Naive thymus-derived CD4-positive, alpha-beta T cell (primary cell): ENCODE measurements around the gene AMN1. TPM values are rescaled to one million over a fixed set of nuclear protein-coding genes. Genes with fewer than 3 reads are reported as not detected.
"Not testable (repeated sequence)": the region's sequence is repeated elsewhere in the genome, so short reads cannot be mapped to it uniquely, and the experiment has no call there.

Experiments used
- ATAC-seq: fragments of 150-1000 bp; cut with Tn5 transposase; 2 replicates; pipeline ENCODE4 v1.10.0; 2021; ENCODE audit warnings: mild to moderate bottlenecking, moderate library complexity
- CTCF ChIA-PET: fragments of 350-600 bp; sonication (Branson Sonifier 250); formaldehyde crosslinking; loops from one replicate; lab custom pipeline; 2021; ENCODE audit warnings: antibody characterized with exemption; lab: Charles Lee
- POLR2A ChIA-PET: fragments of 350-600 bp; sonication (Branson Sonifier 250); formaldehyde crosslinking; loops from one replicate; lab custom pipeline; 2021; ENCODE audit warnings: antibody characterized with exemption, inconsistent platforms; lab: Charles Lee
- DNase-seq, 9 donors: peaks; one replicate each; pipeline versions ENCODE4 v3.0.0 to v3.0.0-alpha.2; 2020 to 2022; ENCODE audit warnings: mixed read lengths in 1 of 9
- H3K27ac ChIP-seq: one replicate; pipeline ENCODE4 v1.7.0; 2013; ENCODE audit warnings: mild to moderate bottlenecking, low read depth, low read length, moderate library complexity
- H3K27me3 ChIP-seq, 2 donors: one replicate each; pipeline ENCODE4 v1.7.0; 2013; ENCODE audit warnings: low read length in 2 of 2, mild to moderate bottlenecking in 2 of 2, moderate library complexity in 2 of 2; ENCODE audit not compliant: control insufficient read depth in 2 of 2, insufficient read depth in 2 of 2
- H3K36me3 ChIP-seq, 3 experiments: 1 replicate in 2 of 3; 2 replicates in 1 of 3; pipeline ENCODE4 v1.7.0; 2013; ENCODE audit warnings: low read length in 3 of 3, mild to moderate bottlenecking in 3 of 3, moderate library complexity in 1 of 3; ENCODE audit not compliant: insufficient read depth in 3 of 3, control insufficient read depth in 2 of 3
- H3K4me1 ChIP-seq, 2 donors: one replicate each; pipeline ENCODE4 v1.7.0; 2013; ENCODE audit warnings: low read length in 2 of 2, mild to moderate bottlenecking in 2 of 2, moderate library complexity in 1 of 2; ENCODE audit not compliant: control insufficient read depth in 2 of 2, insufficient read depth in 2 of 2
- H3K4me3 ChIP-seq: 2 replicates; pipeline ENCODE4 v1.7.0; 2013; ENCODE audit warnings: mild to moderate bottlenecking, low read length
- H3K9me3 ChIP-seq, 3 experiments: 1 replicate in 2 of 3; 2 replicates in 1 of 3; pipeline ENCODE4 v1.7.0; 2013; ENCODE audit warnings: low read length in 3 of 3; ENCODE audit not compliant: control insufficient read depth in 2 of 3
- H3K27ac Mint-ChIP-seq, 9 donors: one replicate each; pipeline ENCODE4 v1.8.0; 2020 to 2022; ENCODE audit warnings: mixed read lengths in 9 of 9, mild to moderate bottlenecking in 8 of 9, moderate library complexity in 5 of 9, inconsistent platforms in 2 of 9
- H3K27me3 Mint-ChIP-seq, 5 donors: one replicate each; pipeline ENCODE4 v1.8.0; 2021 to 2022; ENCODE audit warnings: mixed read lengths in 5 of 5, mild to moderate bottlenecking in 1 of 5
- H3K36me3 Mint-ChIP-seq, 5 donors: one replicate each; pipeline ENCODE4 v1.8.0; 2020 to 2022; ENCODE audit warnings: mixed read lengths in 5 of 5, mild to moderate bottlenecking in 3 of 5, inconsistent platforms in 1 of 5
- H3K4me1 Mint-ChIP-seq, 7 donors: one replicate each; pipeline ENCODE4 v1.8.0; 2020 to 2022; ENCODE audit warnings: mixed read lengths in 7 of 7, mild to moderate bottlenecking in 3 of 7, inconsistent platforms in 1 of 7
- H3K4me3 Mint-ChIP-seq, 10 donors: one replicate each; pipeline ENCODE4 v1.8.0; 2020 to 2022; ENCODE audit warnings: mild to moderate bottlenecking in 10 of 10, mixed read lengths in 10 of 10, moderate library complexity in 6 of 10, inconsistent platforms in 2 of 10
- H3K9me3 Mint-ChIP-seq, 11 donors: one replicate each; pipeline ENCODE4 v1.8.0; 2020 to 2022; ENCODE audit warnings: mixed read lengths in 11 of 11, mild to moderate bottlenecking in 4 of 11, inconsistent platforms in 1 of 11, moderate library complexity in 1 of 11
- intact Hi-C, 2 donors: fragments of 100-400 bp; cut with micrococcal nuclease; formaldehyde crosslinking; loops; one replicate each; pipeline ENCODE4 v1.15.1; 2023
- polyA plus RNA-seq, 2 donors: library from polyadenylated mRNA; unstranded; fragments of 300-500 nt; fragmentation: Illumina TruSeq; gene quantifications; one replicate each; pipeline ENCODE4 v1.2.3, GENCODE V29; 2021
- total RNA-seq, 6 experiments: library from RNA in 5 of 6; stranded (reverse) in 5 of 6; gene quantifications; 1 replicate in 5 of 6; 2 replicates in 1 of 6; pipeline ENCODE4 v1.2.3 and lab custom pipeline; 2021 to 2026

AMN1 gene
- total and polyA plus RNA-seq, 7 experiments from 2014 or later, result 4.1 to 22.9 (median 15.7) TPM

DNA sequence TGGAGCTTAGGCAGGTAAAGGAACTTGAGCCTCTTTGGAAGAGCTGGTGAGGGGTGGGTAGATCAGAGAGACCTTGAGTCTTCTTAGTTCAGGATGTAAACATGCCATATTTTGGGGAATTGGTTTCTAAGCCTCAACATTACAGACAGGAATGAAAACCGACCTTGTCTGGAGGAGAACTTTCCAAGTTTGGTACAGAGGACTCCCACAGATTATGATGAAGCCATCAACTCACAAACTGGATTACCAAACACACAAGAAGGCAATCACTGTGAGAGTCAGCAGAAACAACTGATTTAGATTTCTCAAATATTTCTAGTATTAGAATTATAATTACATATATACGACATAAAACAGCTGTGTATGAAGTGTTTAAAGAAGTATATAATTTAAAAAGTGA lies 22.3 kb upstream of the AMN1 start:
- H3K36me3 Mint-ChIP-seq, result peaks cover 0 to 25% (median 4%) of the 10 kb centered on the region in 5 donors
- Histone ChIP-seq H3K27ac (no peak overlapping the region), H3K36me3 (no peaks in the 10 kb centered on the region), H3K4me3 (no peak overlapping the region), H3K27me3 (no peaks in the 10 kb centered on the region), H3K9me3 (no peaks in the 10 kb centered on the region), H3K4me1 (peaks cover 18 to 20% of the 10 kb centered on the region in 2 donors)
- ATAC-seq (no peak), DNase-seq (no peak)
- peaks cover 23 to 56% (median 47%) of the 10 kb centered on the region in 7 donors for H3K4me1 Mint-ChIP-seq
- CTCF ChIA-PET, result no interaction called here
- no peaks in the 10 kb centered on the region for H3K27me3 Mint-ChIP-seq
- peak overlapping the region in 4 of 10 donors; percentile 25 to 85 (median 38) for H3K4me3 Mint-ChIP-seq
- intact Hi-C loops, result loop anchor here in 1 of 2 donors (2.0 kb wide), 1 partner anchor 14 kb away; no protein-coding TSS in a partner anchor
- peak overlapping the region in 5 of 9 donors; percentile 62 to 88 (median 79) for H3K27ac Mint-ChIP-seq
- H3K9me3 Mint-ChIP-seq, result peaks cover 0 to 16% (median 0%) of the 10 kb centered on the region in 11 donors
- POLR2A ChIA-PET, result interaction anchor here (0.6 to 1.0 kb wide), 2 partner anchors 8 to 10 kb away, joined by 3 to 4 read pairs; no protein-coding TSS in a partner anchor

DNA sequence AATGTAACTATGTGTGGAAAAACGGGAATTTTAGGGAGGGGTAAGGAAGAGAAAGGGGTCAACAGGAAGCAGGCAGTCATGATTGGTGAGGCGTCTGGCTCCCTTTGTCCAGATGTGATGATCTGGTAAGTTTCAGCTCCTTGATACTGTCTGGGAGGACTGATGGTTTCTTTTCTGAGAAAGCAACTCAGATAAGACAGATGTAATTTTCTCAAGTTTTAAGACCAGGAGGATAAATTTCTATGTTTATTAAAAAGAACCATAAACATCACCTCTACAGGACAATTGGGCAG lies 21.9 kb upstream of the AMN1 start:
- H3K4me3 ChIP-seq, result no peak overlapping the region
- peaks cover 0 to 25% (median 4%) of the 10 kb centered on the region in 5 donors for H3K36me3 Mint-ChIP-seq
- H3K27ac Mint-ChIP-seq, result peak overlapping the region in 7 of 9 donors; percentile 7 to 88 (median 77)
- H3K27me3 ChIP-seq, result no peaks in the 10 kb centered on the region
- DNase-seq, result no peak
- no peaks in the 10 kb centered on the region for H3K9me3 ChIP-seq
- intact Hi-C loops, result loop anchor here in 1 of 2 donors (2.0 kb wide), 1 partner anchor 14 kb away; no protein-coding TSS in a partner anchor
- no peak for ATAC-seq
- ChIA-PET CTCF (no interaction called here), POLR2A (interaction anchor here (0.6 to 1.4 kb wide), 3 partner anchors 8 to 82 kb away, joined by 3 to 4 read pairs (median 3); no protein-coding TSS in a partner anchor)
- H3K36me3 ChIP-seq, result no peaks in the 10 kb centered on the region
- H3K27ac ChIP-seq, result no peak overlapping the region
- peaks cover 0 to 16% (median 0%) of the 10 kb centered on the region in 11 donors for H3K9me3 Mint-ChIP-seq
- peaks cover 25 to 60% (median 50%) of the 10 kb centered on the region in 7 donors for H3K4me1 Mint-ChIP-seq
- peak overlapping the region in 5 of 10 donors; percentile 25 to 85 (median 47) for H3K4me3 Mint-ChIP-seq
- H3K27me3 Mint-ChIP-seq, result no peaks in the 10 kb centered on the region
- peaks cover 18 to 20% of the 10 kb centered on the region in 2 donors for H3K4me1 ChIP-seq

DNA sequence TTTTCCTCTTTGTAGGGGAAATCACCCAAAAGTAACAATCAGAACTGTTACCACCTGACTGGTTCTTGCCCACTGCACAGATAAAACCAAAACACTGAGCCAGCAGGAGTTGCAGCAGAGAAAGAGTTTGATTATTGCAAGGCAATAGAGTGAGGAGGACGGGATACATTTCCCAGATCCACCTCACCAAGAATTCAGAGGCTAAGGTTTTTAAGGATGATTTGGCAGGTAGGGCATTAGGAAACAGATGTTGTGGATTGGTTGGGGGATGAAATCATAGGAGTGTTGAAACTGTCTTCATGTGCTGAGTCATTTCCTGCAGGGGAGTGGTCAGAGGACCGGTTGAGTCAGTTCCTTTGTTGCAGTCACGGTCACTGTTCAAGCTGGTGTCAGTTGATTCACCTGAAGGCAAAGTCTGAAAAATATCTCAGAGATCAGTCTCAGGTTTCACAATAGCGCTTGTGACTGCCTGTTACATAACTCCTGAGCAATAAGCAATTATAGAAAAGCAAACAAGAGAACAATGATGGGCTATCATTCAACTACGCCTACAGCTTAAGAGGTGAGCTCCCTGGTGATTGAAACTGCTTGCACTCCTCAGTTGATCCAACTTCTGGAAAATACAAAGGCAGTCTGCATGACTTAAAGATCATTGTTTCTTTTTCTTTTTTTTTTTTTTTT lies 20.3 kb upstream of the AMN1 start:
- Histone ChIP-seq H3K36me3 (no peaks in the 10 kb centered on the region), H3K9me3 (no peaks in the 10 kb centered on the region), H3K27ac (no peak overlapping the region), H3K4me1 (peaks cover 18 to 20% of the 10 kb centered on the region in 2 donors), H3K4me3 (peak overlapping the region; percentile 34), H3K27me3 (no peaks in the 10 kb centered on the region)
- peak in 1 of 9 donors; percentile 57 for DNase-seq
- intact Hi-C loops, result loop anchor here in 1 of 2 donors (1.0 to 5.0 kb wide), 6 partner anchors 14 to 427 kb away; partner anchors contain the start of genes AMN1 and RESF1
- Mint-ChIP-seq H3K9me3 (peaks cover 0 to 16% (median 0%) of the 10 kb centered on the region in 11 donors), H3K4me3 (peak overlapping the region in 7 of 10 donors; percentile 21 to 66 (median 38)), H3K4me1 (peaks cover 31 to 76% (median 65%) of the 10 kb centered on the region in 7 donors), H3K27ac (peak overlapping the region in 8 of 9 donors; percentile 14 to 83 (median 63)), H3K36me3 (peaks cover 0 to 25% (median 4%) of the 10 kb centered on the region in 5 donors), H3K27me3 (no peaks in the 10 kb centered on the region)
- ChIA-PET POLR2A (interaction anchor here (0.6 to 1.4 kb wide), 4 partner anchors 13 to 84 kb away, joined by 3 to 4 read pairs (median 3); a partner anchor contains a TSS), CTCF (interaction anchor here (0.7 kb wide), 1 partner anchor 211 kb away, joined by 3 read pairs; no protein-coding TSS in a partner anchor)
- peak; percentile 89 for ATAC-seq

DNA sequence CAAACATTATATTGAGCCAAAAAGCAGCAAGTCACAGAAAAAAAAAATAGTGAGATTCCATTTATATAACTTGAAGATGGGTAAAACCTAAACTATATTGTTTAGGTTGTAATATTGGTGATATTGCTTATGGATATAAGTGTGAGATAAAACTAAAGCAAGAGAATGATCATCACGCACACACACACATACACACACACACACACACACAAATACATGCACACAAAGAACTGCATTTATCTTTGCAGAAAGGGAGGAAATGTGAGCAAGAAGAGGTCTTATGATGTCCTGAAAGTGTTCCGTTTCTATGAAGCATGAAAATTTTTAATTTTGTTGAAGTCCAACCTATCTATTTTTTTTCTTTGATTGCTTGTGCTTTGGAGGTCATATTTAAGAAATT lies 16.4 kb upstream of the AMN1 start:
- peaks cover 0 to 13% (median 0%) of the 10 kb centered on the region in 11 donors for H3K9me3 Mint-ChIP-seq
- H3K27me3 Mint-ChIP-seq, result no peaks in the 10 kb centered on the region
- ChIA-PET POLR2A (interaction anchor here (1.1 to 1.3 kb wide), 2 partner anchors 13 to 240 kb away, joined by 3 read pairs; no protein-coding TSS in a partner anchor), CTCF (interaction anchor here (1.0 to 1.4 kb wide), 2 partner anchors 13 to 74 kb away, joined by 3 to 5 read pairs; no protein-coding TSS in a partner anchor)
- no peak for ATAC-seq
- no peak overlapping the region for H3K27ac ChIP-seq
- H3K27me3 ChIP-seq, result no peaks in the 10 kb centered on the region
- H3K9me3 ChIP-seq, result no peaks in the 10 kb centered on the region
- DNase-seq, result no peak
- H3K4me1 Mint-ChIP-seq, result peaks cover 37 to 84% (median 73%) of the 10 kb centered on the region in 7 donors
- H3K27ac Mint-ChIP-seq, result peak overlapping the region in 5 of 9 donors; percentile 13 to 68 (median 17)
- peaks cover 26 to 27% of the 10 kb centered on the region in 2 donors for H3K4me1 ChIP-seq
- H3K36me3 ChIP-seq, result no peaks in the 10 kb centered on the region
- peaks cover 0 to 15% (median 4%) of the 10 kb centered on the region in 5 donors for H3K36me3 Mint-ChIP-seq
- H3K4me3 Mint-ChIP-seq, result peak overlapping the region in 4 of 10 donors; percentile 18 to 51 (median 28)
- no peak overlapping the region for H3K4me3 ChIP-seq
- intact Hi-C loops, result loop anchor here (1.0 to 5.0 kb wide), 3 partner anchors 8 to 423 kb away; no protein-coding TSS in a partner anchor

DNA sequence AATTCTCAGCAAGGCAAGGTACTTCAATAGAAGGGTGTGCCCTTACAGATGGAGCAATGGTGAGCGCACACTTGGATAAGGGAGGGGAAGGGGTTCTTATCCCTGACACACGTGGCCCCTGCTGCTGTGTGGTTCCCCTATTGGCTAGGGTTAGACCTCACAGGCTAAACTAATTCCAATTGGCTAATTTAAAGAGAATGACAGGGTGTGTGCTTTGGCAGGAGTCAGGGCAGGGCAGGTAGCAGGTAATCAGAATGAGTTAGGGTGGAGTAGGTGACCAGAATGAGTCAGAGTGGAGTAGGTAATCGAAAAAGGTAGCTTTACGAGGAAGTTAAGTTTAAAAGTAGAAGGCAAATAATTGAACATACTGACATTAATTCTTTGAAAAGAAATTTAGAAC lies 15.5 kb upstream of the AMN1 start:
- CTCF ChIA-PET, result interaction anchor here (1.0 kb wide), 1 partner anchor 75 kb away, joined by 5 read pairs; no protein-coding TSS in a partner anchor
- H3K27ac Mint-ChIP-seq, result peak overlapping the region in 5 of 9 donors; percentile 17 to 87 (median 44)
- H3K9me3 Mint-ChIP-seq, H3K4me3 ChIP-seq, H3K27ac ChIP-seq, H3K27me3 Mint-ChIP-seq, DNase-seq, H3K9me3 ChIP-seq, ATAC-seq, H3K36me3 ChIP-seq, H3K27me3 ChIP-seq: not testable (repeated sequence)
- peaks cover 23 to 27% of the 10 kb centered on the region in 2 donors for H3K4me1 ChIP-seq
- POLR2A ChIA-PET, result interaction anchor here (1.1 to 1.2 kb wide), 2 partner anchors 12 to 13 kb away, joined by 3 read pairs; no protein-coding TSS in a partner anchor
- peaks cover 37 to 84% (median 72%) of the 10 kb centered on the region in 7 donors for H3K4me1 Mint-ChIP-seq
- intact Hi-C loops, result loop anchor here in 1 of 2 donors (5.0 kb wide), 1 partner anchor 422 kb away; no protein-coding TSS in a partner anchor
- H3K4me3 Mint-ChIP-seq, result peak overlapping the region in 4 of 10 donors; percentile 7 to 36 (median 26)
- H3K36me3 Mint-ChIP-seq, result peaks cover 0 to 11% (median 4%) of the 10 kb centered on the region in 5 donors

DNA sequence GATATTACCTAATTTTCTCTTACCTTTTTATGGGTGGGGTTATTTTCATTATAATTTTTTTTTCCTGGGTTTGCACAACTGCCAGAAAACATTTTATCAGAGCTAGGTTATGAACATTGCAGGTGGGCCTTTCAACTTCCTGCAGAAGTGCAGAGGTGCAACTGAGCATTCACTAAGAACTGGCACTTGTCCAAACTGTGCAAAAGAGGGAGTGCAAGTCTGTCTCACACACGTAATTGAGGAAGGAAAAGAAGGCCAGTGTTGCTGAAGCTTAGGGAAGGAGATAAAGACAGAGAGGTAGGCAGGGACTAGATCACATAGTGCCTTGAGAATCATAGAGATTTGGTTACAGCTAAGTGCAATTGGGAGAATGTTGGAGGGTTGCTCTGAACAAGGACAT lies 14.1 kb upstream of the AMN1 start:
- intact Hi-C loops, result loop anchor here in 1 of 2 donors (5.0 kb wide), 1 partner anchor 421 kb away; no protein-coding TSS in a partner anchor
- Histone ChIP-seq H3K4me3 (no peak overlapping the region), H3K9me3 (no peaks in the 10 kb centered on the region), H3K4me1 (peaks cover 17 to 27% of the 10 kb centered on the region in 2 donors), H3K27me3 (no peaks in the 10 kb centered on the region), H3K27ac (no peak overlapping the region), H3K36me3 (no peaks in the 10 kb centered on the region)
- ATAC-seq (peak; percentile 44), DNase-seq (peak in 6 of 9 donors; percentile 15 to 54 (median 42))
- Mint-ChIP-seq H3K36me3 (peaks cover 0 to 3% (median 0%) of the 10 kb centered on the region in 5 donors), H3K27me3 (no peaks in the 10 kb centered on the region), H3K4me1 (peaks cover 36 to 87% (median 75%) of the 10 kb centered on the region in 7 donors), H3K9me3 (peaks cover 0 to 2% (median 0%) of the 10 kb centered on the region in 11 donors), H3K27ac (peak overlapping the region in 8 of 9 donors; percentile 47 to 85 (median 64)), H3K4me3 (peak overlapping the region in 6 of 10 donors; percentile 1 to 69 (median 36))
- ChIA-PET POLR2A (interaction anchor here (1.0 to 1.5 kb wide), 6 partner anchors 11 to 145 kb away, joined by 3 to 4 read pairs (median 3); partner anchors contain the start of gene AMN1), CTCF (interaction anchor here (1.0 to 1.3 kb wide), 3 partner anchors 10 to 154 kb away, joined by 3 to 4 read pairs (median 3); no protein-coding TSS in a partner anchor)
